HG03095 (cell line): ENCODE measurements around the gene PLD1.

Source experiments
- ATAC-seq: cut with Tn5 transposase; IDR thresholded peaks from one replicate; pipeline ENCODE4 v1.9.1; 2021; ENCODE audit warnings: moderate library complexity; ENCODE audit not compliant: unreplicated experiment

PLD1 gene

GRCh38 chr3:171776839-171777583, 33.3 kb downstream of the PLD1 start:
- ATAC-seq, result no peak

DNA sequence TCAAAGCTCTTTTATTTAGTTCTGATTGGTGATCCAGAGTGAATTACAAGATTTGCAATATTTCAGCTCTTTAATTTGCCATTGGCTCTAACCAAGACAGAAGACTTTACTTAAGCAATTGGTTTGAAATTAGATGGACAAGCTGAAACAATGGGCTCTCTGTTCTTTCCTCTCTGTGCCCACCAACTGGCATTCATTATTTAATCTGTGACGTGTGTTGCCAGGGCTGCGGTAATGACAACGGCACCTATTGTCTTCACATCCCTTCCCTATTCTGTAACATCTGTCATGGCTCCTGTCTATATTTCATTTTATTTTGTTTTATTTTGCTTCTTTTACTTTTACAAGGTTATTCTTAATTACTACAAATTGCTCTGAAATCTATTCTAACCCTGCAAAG, 33.9 kb downstream of the PLD1 start:
- ATAC-seq, result no peak

GRCh38 chr3:171775943-171776342, 34.3 kb downstream of the PLD1 start:
- no peak for ATAC-seq

DNA sequence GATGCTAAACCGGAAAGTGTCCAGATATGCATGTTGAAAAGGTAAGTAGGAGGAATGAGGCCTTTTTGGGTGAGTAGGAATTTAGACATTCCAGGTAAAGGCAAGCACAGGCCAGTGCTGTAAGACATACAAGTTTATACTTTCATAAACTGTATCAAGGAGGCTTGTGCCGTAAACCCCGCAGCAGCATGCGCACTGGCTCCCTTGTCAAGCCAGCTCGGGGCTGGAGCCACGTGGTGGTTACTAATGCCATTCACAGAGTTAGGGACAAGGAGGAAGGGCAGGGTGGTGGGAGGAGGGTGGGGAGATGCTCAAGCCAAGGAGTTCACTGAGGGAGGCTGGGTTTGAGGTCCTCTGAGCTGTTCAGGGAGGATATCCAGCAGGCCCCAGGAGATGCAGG, 35.8 kb downstream of the PLD1 start:
- ATAC-seq, result no peak

GRCh38 chr3:171772427-171773056, 37.7 kb downstream of the PLD1 start:
- ATAC-seq, result no peak

DNA sequence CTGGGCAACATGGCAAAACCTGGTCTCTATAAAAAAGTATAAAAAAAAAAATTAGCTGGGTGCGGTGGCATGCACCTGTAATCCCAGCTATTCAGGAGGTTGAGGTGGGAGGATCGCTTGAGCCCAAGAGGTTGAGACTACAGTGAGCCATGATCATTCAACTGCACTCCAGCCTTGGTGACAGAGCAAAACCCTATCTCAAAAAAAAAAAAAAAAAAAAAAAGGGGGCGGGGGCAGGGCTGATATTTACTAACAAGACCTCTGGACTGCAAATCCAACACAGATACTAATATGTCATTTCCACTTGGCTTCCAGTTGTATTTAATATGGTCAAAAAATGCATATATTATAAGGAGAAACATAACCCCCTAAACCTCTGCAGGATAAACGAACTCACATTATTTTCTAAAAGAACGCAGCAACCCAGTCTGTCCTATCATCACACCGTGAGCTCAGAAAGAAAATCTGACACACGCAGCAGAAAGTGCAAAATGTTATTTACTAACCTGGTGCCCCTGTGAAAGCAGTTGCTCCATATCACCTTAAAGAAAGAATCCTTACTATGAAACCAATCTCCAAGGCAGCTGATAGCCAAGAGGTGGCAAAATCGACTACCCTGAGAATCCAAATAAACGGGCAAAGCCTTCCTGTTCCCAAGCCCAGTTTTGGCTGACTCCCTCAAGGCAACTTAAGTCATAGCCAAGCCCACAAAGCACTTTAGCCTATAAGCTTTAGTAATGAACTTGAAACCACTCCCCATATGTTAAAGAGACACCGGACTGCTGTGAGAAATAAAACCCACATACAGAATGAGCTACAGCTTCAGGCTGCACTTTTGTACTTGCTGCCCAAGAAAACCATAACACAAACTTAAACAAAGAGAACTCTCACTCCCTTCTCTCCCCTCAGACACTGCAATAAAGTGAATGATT, 39.3 kb downstream of the PLD1 start:
- ATAC-seq, result no peak

GRCh38 chr3:171769461-171769860, 40.8 kb downstream of the PLD1 start:
- no peak for ATAC-seq

- no peak for ATAC-seq
Observed at GRCh38 chr3:171768986-171769385, 41.3 kb downstream of the PLD1 start.

GRCh38 chr3:171768281-171768900, 41.9 kb downstream of the PLD1 start:
- no peak for ATAC-seq

DNA sequence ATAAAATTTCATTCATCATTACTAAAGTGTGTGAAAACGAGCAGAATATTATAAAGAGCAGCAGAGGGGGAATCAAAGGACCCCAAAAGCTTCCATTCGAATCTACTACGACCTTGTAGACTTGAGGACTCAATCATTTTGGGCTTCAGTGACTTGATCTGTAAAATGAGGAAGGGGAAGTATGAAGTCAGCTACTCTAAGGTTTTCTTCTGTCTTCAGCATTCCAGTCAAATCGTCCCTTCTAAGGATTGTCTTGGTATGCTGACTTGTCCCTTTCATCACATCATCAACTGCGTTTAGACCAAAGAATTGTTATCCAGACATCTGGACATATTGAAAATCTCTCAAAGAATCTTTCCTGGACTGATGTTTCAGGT, 44.8 kb downstream of the PLD1 start:
- ATAC-seq, result no peak

- no peak for ATAC-seq
Observed at GRCh38 chr3:171763392-171763791, 46.9 kb downstream of the PLD1 start.

DNA sequence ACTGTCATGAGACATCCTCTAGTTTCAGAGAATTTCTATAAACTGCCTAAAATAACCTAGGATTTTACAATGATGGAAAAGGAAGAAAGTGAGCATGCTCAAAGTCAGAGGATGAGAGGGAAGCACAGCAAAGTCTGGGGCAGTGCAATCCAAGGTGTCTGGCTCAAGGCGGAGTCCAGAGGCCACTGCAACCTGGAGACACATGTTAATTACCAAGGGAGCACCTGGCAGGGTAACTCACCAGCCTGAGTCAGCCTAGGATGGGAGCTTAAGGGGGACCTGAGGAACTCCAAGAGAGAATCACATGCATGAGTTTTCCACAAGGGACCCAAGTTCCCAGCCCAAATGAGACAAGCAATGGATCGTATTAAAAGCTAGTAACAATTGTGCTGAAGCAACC, 49.8 kb downstream of the PLD1 start:
- no peak for ATAC-seq

DNA sequence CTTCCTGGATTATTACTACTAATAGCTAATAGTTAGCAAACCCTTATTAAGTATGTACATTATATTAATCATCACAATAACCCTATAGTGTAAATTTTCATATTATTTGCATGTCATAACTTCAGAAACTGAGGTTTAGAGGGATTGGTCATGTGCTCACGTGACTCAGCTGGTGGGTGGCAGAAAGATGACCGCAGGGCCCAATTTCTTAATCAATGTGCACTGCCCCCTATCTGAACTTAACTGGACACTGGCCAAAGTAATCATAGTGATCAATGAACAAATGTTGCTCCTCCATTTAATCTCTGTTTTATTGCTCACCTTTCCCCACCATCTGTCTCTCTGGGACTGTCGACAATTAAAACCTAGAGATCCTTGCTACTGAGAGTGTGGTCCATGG, 52.2 kb downstream of the PLD1 start:
- no peak for ATAC-seq

DNA sequence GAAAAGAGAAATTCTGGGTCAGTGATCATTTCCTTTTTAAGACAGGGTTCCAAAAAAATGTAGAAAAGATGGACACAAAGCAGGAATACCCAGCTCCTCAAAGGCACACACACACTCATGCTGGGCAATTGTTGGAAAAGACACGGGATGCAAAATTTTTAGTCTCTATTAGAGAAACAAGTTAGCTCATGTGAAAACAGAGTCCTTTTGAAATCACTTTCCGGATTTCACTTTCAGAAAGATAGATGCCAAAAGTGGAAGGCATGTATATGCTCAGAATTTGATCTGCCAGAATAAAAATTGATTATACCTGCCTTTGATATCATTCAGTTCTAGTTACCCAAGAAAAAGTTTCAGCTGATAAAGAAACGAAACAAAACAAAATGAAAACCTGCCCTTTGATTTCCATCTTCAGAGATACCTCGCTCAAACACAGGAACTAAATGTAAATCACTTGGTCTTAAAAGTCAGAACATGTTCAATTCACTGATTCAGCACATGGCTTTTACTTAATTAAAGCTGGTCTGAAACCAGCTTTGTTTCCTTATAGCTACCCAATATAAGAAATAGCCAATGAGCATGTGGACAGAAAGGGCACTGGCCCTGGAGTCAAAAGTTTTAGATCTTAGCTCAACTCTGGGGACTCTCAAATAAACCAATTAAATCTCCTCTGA, 52.8 kb downstream of the PLD1 start:
- ATAC-seq, result no peak

DNA sequence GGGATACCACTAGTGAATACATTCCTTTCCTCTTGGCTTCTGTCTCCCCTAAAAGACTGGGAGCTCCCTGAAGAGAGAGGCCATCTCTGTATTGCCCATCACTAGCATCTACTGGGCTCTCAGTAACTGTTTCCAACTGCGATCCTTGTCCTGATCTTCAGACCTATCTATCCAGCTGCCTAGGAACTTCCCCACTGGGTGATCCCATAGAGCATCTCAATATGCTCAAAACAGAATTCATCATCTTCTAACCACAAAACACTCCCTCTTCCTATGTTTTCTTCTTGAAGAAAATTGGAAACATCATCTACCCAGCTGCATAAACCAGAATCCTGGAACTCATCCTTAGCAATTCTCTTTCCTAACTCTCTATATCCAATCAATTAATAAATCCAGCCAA, 54.6 kb downstream of the PLD1 start:
- ATAC-seq, result no peak

DNA sequence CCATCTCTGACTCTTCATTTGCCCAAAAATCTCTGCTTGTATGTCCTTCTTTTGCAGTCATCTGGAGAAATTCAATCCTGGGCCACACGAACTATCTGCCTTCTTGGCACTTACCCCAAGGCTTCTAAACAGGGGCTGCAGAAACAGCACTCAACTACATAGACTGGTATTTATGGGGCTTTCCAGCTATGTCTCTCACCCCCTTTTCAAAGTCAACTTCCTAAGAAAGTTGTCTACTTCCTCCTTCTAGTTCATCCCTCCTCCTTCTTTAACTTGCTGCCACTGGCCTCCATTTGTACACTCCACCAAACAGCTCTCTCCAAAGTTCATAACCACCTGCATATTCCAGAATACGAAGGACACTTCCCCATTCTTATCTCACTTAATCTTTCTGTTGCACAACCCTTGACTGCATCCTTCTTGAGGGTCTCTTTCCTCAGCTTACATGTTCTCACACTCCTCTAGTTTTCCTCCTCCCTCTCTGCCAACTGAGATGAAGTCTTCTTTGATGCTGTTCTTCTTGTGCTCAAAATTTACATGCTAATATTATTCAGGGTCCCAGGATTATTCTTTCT, 55.2 kb downstream of the PLD1 start:
- ATAC-seq, result no peak

GRCh38 chr3:171753665-171754408, 56.4 kb downstream of the PLD1 start:
- ATAC-seq, result no peak

- no peak for ATAC-seq
Observed at GRCh38 chr3:171753025-171753472, 57.2 kb downstream of the PLD1 start.

DNA sequence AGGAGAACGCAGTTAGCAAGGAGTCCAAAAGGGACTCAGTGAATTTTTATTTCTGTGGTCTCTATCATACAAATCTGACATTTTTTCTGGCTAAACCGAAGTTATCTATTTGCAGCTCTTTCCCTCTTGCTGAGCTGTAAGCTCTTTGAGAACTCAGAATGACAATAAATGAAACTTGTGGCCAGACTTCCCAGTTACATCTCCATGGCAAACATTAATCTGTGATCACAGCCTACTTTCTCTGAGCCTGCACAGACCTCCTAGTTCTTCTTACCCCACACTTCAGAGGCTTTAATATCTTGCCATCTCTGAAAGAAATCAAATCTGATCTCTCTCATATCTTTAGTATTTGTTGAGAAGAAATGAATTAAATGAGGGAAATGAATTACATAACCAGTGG, 58.0 kb downstream of the PLD1 start:
- ATAC-seq, result no peak

GRCh38 chr3:171749124-171749523, 61.2 kb downstream of the PLD1 start:
- no peak for ATAC-seq
